Measurements from ENCODE around the gene WBP1. TPM values are rescaled to one million over a fixed set of nuclear protein-coding genes. Genes with fewer than 3 reads are reported as not detected.

WBP1 gene
- total RNA-seq, 1 experiment from 2014 or later: 66.0 TPM

Other genes starting within 250 kb of the WBP1 start
- 0.62 to 1.8 TPM (median 1.2 TPM) in 3 replicates for gene SLC4A5, start 115.0 kb upstream of the WBP1 start, total RNA-seq (2021)
- gene DCTN1, start 78.1 kb upstream of the WBP1 start, total RNA-seq (2021): 165 to 179 TPM (median 168 TPM) in 3 replicates
- gene C2orf81, start 36.8 kb upstream of the WBP1 start, total RNA-seq (2021): 2.9 to 3.6 TPM (median 3.3 TPM) in 3 replicates
- 55.2 to 95.7 TPM (median 89.3 TPM) in 3 replicates for gene WDR54, start 36.7 kb upstream of the WBP1 start, total RNA-seq (2021)
- gene RTKN, start 16.5 kb upstream of the WBP1 start, total RNA-seq (2021): 66.6 to 80.1 TPM (median 67.7 TPM) in 3 replicates
- 15.8 to 20.2 TPM (median 17.3 TPM) in 3 replicates for gene INO80B, start 3.4 kb upstream of the WBP1 start, total RNA-seq (2021)
- gene MOGS, start 6.9 kb downstream of the WBP1 start, total RNA-seq (2021): 63.3 to 73.7 TPM (median 67.6 TPM) in 3 replicates
- gene MRPL53, start 14.2 kb downstream of the WBP1 start, total RNA-seq (2021): 52.1 to 62.6 TPM (median 55.0 TPM) in 3 replicates
- 10.0 to 14.0 TPM (median 10.4 TPM) in 3 replicates for gene CCDC142, start 24.6 kb downstream of the WBP1 start, total RNA-seq (2021)
- gene TTC31, start 24.6 kb downstream of the WBP1 start, total RNA-seq (2021): 32.6 to 38.3 TPM (median 36.2 TPM) in 3 replicates
- 1.0 to 1.8 TPM (median 1.8 TPM) in 3 replicates for gene LBX2, start 41.2 kb downstream of the WBP1 start, total RNA-seq (2021)
- 13.7 to 15.7 TPM (median 15.4 TPM) in 3 replicates for gene PCGF1, start 49.3 kb downstream of the WBP1 start, total RNA-seq (2021)
- 0.18 to 0.39 TPM (median 0.26 TPM) in 3 replicates for gene TLX2, start 56.0 kb downstream of the WBP1 start, total RNA-seq (2021)
- gene DQX1, start 67.8 kb downstream of the WBP1 start, total RNA-seq (2021): 1.2 to 1.9 TPM (median 1.3 TPM) in 3 replicates
- 78.1 to 84.9 TPM (median 80.9 TPM) in 3 replicates for gene AUP1, start 71.3 kb downstream of the WBP1 start, total RNA-seq (2021)
- 25.6 to 30.0 TPM (median 26.8 TPM) in 3 replicates for gene HTRA2, start 71.5 kb downstream of the WBP1 start, total RNA-seq (2021)
- 21.1 to 27.2 TPM (median 23.9 TPM) in 3 replicates for gene LOXL3, start 95.5 kb downstream of the WBP1 start, total RNA-seq (2021)
- 15.3 to 16.9 TPM (median 15.9 TPM) in 3 replicates for gene DOK1, start 96.3 kb downstream of the WBP1 start, total RNA-seq (2021)
- 5.9 to 9.2 TPM (median 8.5 TPM) in 3 replicates for gene M1AP, start 189.9 kb downstream of the WBP1 start, total RNA-seq (2021)
- 5.7 to 7.4 TPM (median 6.3 TPM) in 3 replicates for gene SEMA4F, start 195.8 kb downstream of the WBP1 start, total RNA-seq (2021)